HG03135 (cell line): ENCODE results near the gene PRKCB.
A peak's percentile ranks its signal among the peaks of the same experiment; 100 is the strongest.

Experiments used
- ATAC-seq: cut with Tn5 transposase; IDR thresholded peaks from one replicate; pipeline ENCODE4 v1.9.1; 2021; ENCODE audit warnings: mild to moderate bottlenecking, moderate library complexity; ENCODE audit not compliant: unreplicated experiment

Gene PRKCB

GRCh38 chr16:23962001-23962400 lies 126.2 kb downstream of the PRKCB start:
- no peak for ATAC-seq

DNA sequence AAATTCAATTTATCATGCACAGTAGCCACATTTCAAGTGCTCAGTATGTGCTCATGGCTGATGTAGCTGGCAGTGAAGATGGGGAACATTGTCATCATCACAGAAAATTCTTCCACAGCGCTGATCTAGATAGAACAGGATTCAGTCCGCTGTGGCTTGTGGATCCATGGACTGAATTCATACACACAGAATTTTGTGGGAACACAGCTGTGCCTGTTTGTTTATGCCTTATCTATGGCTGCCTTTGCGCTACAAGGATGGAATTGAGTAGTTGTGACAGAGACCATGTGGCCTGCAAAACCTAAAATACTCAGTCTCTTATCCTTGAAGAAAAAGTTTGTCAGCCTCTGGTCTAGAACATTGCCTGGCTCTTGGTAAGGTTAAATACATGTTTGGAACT lies 128.4 kb downstream of the PRKCB start:
- no peak for ATAC-seq

- ATAC-seq, result no peak
Measured at GRCh38 chr16:23965137-23965733, 129.5 kb downstream of the PRKCB start.

DNA sequence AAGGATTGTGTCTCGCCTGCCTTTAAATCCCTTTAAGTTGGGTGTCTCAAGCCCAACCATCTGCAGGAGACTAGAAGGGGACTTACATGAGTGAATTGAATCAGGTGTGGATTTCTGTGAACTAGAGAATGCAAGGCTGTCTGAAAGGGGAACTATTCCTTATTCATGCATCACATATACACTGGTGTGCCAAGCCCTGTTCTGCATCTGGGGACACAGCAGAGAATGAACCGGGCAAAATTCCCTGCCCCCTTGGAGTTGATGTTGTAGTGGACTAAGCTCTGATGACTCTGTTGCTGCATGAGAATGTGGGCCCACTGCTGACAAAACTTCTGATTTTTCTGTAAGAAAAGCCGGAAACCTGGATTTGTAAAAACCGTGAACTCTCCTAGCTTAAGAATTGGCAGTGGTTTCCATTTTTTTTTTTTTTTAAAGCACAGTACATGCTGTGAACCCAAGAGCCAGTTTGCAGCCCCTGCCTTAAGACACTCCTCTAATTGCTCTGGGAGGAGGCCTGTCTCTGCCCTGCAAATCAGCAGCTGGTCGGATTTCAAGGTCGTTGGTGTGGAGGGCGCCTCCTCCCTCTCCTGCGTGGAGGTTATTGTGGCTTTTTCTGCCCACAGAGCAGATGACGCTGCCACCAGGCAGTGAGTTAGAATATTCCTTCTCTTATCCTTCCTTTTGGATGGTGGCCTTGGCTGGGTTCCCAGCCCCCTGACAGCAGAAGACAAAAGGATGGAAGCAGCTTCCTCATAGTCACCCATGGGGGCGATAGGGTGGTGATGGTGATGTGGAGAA lies 131.0 kb downstream of the PRKCB start:
- no peak for ATAC-seq

- no peak for ATAC-seq
Measured at GRCh38 chr16:23967775-23968174, 132.0 kb downstream of the PRKCB start.

GRCh38 chr16:23968176-23968575 lies 132.4 kb downstream of the PRKCB start:
- ATAC-seq, result no peak

- no peak for ATAC-seq
Measured at GRCh38 chr16:23969468-23970297, 133.9 kb downstream of the PRKCB start.

GRCh38 chr16:23974223-23974622 lies 138.4 kb downstream of the PRKCB start:
- ATAC-seq, result no peak

- ATAC-seq, result no peak
Measured at GRCh38 chr16:23975293-23975692, 139.5 kb downstream of the PRKCB start.

GRCh38 chr16:23976091-23976490 lies 140.3 kb downstream of the PRKCB start:
- ATAC-seq, result no peak

GRCh38 chr16:23976524-23976923 lies 140.7 kb downstream of the PRKCB start:
- ATAC-seq, result no peak

DNA sequence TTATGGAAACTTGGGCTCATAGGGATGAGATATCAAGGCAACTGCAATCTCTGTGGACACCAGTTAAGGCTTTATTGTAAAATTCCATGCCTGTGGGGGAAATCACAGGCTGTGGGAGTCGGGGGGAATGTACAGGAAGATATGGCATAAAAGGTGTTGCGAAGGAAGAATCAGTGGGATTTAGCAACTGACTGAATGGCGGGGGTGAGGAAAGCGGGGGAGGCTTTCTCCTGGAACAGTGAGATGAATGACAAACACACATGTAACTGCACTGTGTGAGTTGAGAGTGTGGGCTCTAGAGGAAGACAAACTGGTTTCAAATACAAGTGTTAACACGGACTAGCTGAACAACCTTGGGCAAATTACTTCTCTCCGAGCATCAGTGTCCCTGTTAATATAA lies 143.7 kb downstream of the PRKCB start:
- no peak for ATAC-seq

DNA sequence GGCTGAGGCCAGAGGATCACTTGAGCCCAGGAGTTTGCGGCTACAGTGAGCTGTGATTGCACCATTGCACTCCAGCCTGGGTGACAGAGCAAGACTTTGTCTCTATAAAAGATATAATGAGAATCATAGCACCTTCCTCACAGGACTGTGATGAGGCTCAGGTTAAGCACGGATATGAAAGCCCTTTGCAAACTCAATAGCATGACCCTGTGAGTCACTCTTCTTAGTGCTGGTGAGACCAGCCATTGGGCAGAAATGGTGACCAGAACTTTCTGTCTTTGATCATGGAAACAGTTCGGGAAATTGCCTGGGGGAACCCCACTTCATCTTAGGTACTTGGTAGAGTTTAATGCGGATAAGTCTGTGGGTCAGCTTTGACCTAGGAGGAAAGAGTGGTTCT lies 144.2 kb downstream of the PRKCB start:
- no peak for ATAC-seq

DNA sequence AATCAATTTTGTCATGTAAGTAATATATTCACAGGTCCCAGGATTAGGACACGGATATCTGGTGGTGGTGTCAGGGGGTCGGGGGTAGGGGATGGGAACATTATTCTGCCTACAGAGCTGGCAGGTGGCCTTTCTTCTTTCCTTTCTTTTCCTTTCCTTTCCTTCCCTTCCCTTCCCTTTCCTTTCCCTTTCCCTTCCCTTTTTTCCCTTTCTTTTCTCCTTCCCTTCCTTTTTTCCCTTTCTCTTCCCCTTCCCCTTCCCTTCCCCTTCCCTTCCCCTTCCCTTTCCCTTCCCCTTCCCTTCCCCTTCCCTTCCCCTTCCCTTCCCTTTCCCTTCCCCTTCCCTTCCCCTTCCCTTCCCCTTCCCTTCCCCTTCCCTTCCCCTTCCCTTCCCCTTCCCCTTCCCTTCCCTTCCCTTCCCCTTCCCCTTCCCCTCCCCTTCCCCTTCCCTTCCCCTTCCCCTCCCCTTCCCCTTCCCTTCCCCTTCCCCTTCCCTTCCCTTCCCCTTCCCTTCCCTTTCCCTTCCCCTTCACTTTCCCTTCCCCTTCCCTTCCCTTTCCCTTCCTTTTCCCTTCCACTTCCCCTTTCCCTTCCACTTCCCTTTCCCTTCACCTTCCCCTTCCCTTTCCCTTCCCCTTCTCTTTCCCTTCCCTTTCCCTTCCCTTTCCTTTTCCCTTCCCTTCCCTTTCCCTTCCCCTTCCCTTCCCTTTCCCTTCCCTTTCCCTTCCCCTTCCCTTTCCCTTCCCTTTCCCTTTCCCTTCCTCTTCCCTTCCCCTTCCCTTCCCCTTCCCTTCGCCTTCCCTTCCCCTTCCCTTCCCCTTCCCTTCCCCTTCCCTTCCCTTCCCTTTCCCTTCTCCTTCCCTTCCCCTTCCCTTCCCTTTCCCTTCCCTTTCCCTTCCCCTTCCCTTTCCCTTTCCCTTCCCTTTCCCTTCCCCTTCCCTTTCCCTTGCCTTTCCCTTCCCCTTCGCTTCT lies 145.9 kb downstream of the PRKCB start:
- no peak for ATAC-seq

DNA sequence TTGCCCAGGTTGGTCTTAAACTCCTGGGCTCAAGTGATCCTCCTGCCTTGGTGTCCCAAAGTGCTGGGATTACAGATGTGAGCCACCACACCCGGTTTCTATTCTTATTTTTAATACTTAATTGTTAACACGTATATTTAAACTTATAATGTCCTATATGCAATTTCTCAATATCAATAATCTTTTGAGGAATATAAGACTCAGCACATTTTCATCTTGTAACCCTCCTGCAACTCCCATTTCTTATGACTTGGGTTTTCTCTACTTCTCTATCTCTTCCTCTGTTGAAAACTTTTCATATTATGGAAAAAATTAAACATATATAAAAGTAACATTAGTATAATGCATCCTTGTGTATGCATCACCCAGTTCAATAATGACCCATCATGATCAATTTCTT lies 150.7 kb downstream of the PRKCB start:
- no peak for ATAC-seq

GRCh38 chr16:23987443-23987842 lies 151.7 kb downstream of the PRKCB start:
- ATAC-seq, result peak; percentile 97

DNA sequence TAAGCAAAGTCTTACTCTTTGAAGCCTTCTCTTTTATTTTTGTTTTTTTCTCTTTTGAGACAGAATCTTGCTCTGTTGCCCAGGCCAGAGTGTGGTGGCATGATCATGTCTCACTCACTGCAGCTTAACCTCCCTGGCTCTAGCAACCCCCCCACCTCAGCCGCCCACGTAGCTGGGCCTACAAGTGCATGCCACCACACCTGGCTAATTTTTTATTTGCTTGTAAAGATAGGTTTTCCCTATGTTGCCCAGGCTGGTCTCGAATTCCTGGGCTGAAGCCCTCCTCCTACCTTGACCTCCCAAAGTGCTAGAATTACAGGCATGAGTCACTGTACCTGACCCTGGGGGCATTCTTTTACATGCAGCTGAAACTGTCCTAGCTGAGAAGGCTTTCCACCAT lies 154.7 kb downstream of the PRKCB start:
- ATAC-seq, result no peak

DNA sequence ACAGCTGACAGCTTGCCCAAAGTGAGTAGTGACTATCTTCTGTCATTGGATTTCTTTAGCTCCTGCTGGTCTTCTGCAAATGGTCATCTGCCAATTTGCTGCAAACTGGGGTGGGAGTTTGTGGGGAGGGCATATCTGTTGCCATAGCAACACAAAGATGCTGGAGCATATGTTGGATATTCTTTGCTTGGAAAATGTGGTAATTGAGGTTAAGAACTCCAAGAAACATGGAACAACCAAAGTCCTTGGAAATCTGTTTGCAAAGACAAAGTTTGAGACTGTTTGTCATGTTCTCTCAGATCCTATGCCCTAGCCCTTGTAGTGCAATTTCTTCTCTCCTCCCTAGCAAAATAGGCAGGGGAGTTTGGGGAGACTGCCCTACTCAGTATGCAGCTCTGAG lies 155.3 kb downstream of the PRKCB start:
- no peak for ATAC-seq

- no peak for ATAC-seq
Measured at GRCh38 chr16:23994615-23995014, 158.8 kb downstream of the PRKCB start.

DNA sequence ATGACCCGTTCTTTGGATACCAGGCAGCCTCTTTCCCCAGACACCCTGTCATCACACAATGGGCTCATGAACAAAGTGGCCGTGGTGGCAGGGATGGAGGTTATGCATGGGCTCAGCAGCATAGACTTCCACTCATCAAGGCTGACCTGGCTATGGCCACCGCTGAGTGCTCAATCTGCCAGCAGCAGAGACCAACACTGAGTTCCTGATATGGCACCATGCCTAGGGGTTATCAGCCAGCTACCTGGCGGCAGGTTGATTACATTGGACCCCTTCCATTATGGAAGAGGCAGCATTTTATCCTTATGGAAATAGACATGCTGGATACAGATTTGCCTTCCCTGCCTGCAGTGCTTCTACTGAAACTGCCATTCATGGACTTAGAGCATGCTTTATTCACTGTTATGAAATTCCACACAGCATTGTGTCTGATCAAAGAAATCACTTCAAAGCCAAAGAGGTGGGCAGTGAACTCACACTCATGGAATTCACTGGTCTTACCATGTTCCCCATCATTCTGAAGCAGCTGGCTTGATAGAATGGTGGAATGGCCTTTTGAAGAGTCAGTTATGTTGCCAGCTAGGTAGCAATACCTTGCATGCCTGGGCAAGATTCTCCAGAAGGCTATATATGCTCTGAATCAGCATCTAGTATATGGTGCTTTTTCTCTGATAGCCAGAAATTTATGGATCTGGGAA lies 160.6 kb downstream of the PRKCB start:
- ATAC-seq, result no peak
